Psoas muscle (tissue), 8 donors: ENCODE data around the gene PSRC1. TPM values are rescaled to one million over a fixed set of nuclear protein-coding genes. Genes with fewer than 3 reads are reported as not detected.

Experiments
- ATAC-seq, 4 donors: fragments of 200-7000 bp; cut with Tn5 transposase; one replicate each; pipeline ENCODE4 v1.9.1; 2020; ENCODE audit warnings: moderate library complexity in 3 of 4, mild to moderate bottlenecking in 2 of 4
- DNase-seq, 2 donors: peaks; one replicate each; pipeline ENCODE4 v3.0.0-alpha.2; 2020
- H3K27ac ChIP-seq: fragments of 200-600 bp; one replicate; pipeline ENCODE4 v1.8.0; 2022
- H3K27me3 ChIP-seq, 3 donors: fragments of 200-600 bp in 1 of 3; one replicate each; pipeline versions ENCODE4 v1.6.1 to v1.8.0; 2013 to 2022; ENCODE audit warnings: low read length in 2 of 3, mild to moderate bottlenecking in 2 of 3, moderate library complexity in 1 of 3; ENCODE audit not compliant: insufficient read depth in 3 of 3
- H3K36me3 ChIP-seq, 2 donors: fragments of 200-600 bp in 1 of 2; one replicate each; pipeline versions ENCODE4 v1.6.1 to v1.8.0; 2013 to 2022; ENCODE audit warnings: low read depth in 1 of 2, mild to moderate bottlenecking in 1 of 2, moderate library complexity in 1 of 2; ENCODE audit not compliant: insufficient read depth in 1 of 2
- H3K4me1 ChIP-seq: fragments of 200-600 bp; one replicate; pipeline ENCODE4 v1.8.0; 2022
- H3K4me3 ChIP-seq: fragments of 200-600 bp; one replicate; pipeline ENCODE4 v1.8.0; 2022; ENCODE audit warnings: mild to moderate bottlenecking
- H3K9me3 ChIP-seq: fragments of 200-600 bp; one replicate; pipeline ENCODE4 v1.8.0; 2022
- WGBS, 3 donors: extraction: QIAGEN DNeasy Blood & Tissue Kit; methylation state at CpG; one replicate each; pipeline versions ENCODE4 v1.1.6 to v1.1.7; 2013; 5-methylcytosine and 5-hydroxymethylcytosine counted together
- intact Hi-C, 2 donors: fragments of 100-400 bp; cut with DNase I; formaldehyde crosslinking; loops; one replicate each; pipeline versions ENCODE4 v1.11.0 to v1.14.2; 2022
- polyA plus RNA-seq, 3 donors: library from polyadenylated mRNA; stranded (reverse); fragments of 200-250 nt; gene quantifications; one replicate each; pipeline ENCODE4 v1.2.3, GENCODE V29; 2013
- total RNA-seq, 4 donors: library from RNA; stranded (reverse); fragmentation: NEBNext Ultra II Directional in 2 of 4; extraction: Animal tissue kit (Norgen Biotek cat#: 25700) in 2 of 4; gene quantifications; one replicate each; pipeline versions ENCODE4 v1.2.1 to v1.2.4, GENCODE V29; 2021 to 2023
- TF ChIP-seq, protein P1 (sequence below): fragments of 200-600 bp; IDR thresholded peaks from one replicate; pipeline ENCODE4 v1.8.0; 2022; ENCODE audit warnings: antibody characterized with exemption
- donor health status: healthy with polysubstance abuse.
- donor health status: DM: no; HTN: no; CAD: no; lungs with moderate emphysema.
- donor health status: Bipolar disorder and iron deficiency.
- donor health status: healthy.
- donor health status: DM: yes; HTN: yes; CAD: no.
- donor health status: DM: no; HTN: no; CAD: no.
- donor health status: DM: no; HTN: no; CAD: no.
- donor health status: DM: yes; HTN: yes; CAD: no.

The PSRC1 gene
- total and polyA plus RNA-seq, 7 donors: 0.14 to 2.0 (median 0.60) TPM

- Histone ChIP-seq H3K27ac (no peak overlapping the region), H3K9me3 (no peaks in the 10 kb centered on the region), H3K4me3 (no peak overlapping the region), H3K27me3 (no peaks in the 10 kb centered on the region), H3K4me1 (no peaks in the 10 kb centered on the region), H3K36me3 (peaks cover 0 to 22% of the 10 kb centered on the region in 2 donors)
- intact Hi-C loops: no loop called here
- WGBS, 3 donors: 84 to 88% (median 86%) methylated on average over 30 of the region's 30 CpGs
- peak in 1 of 2 donors; percentile 53 for DNase-seq
- ATAC-seq: no peak
- TF ChIP-seq, protein P1, sequence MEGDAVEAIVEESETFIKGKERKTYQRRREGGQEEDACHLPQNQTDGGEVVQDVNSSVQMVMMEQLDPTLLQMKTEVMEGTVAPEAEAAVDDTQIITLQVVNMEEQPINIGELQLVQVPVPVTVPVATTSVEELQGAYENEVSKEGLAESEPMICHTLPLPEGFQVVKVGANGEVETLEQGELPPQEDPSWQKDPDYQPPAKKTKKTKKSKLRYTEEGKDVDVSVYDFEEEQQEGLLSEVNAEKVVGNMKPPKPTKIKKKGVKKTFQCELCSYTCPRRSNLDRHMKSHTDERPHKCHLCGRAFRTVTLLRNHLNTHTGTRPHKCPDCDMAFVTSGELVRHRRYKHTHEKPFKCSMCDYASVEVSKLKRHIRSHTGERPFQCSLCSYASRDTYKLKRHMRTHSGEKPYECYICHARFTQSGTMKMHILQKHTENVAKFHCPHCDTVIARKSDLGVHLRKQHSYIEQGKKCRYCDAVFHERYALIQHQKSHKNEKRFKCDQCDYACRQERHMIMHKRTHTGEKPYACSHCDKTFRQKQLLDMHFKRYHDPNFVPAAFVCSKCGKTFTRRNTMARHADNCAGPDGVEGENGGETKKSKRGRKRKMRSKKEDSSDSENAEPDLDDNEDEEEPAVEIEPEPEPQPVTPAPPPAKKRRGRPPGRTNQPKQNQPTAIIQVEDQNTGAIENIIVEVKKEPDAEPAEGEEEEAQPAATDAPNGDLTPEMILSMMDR: no peak
Observed at GRCh38 chr1:109273570-109274288, 9.2 kb downstream of the PSRC1 start.

DNA sequence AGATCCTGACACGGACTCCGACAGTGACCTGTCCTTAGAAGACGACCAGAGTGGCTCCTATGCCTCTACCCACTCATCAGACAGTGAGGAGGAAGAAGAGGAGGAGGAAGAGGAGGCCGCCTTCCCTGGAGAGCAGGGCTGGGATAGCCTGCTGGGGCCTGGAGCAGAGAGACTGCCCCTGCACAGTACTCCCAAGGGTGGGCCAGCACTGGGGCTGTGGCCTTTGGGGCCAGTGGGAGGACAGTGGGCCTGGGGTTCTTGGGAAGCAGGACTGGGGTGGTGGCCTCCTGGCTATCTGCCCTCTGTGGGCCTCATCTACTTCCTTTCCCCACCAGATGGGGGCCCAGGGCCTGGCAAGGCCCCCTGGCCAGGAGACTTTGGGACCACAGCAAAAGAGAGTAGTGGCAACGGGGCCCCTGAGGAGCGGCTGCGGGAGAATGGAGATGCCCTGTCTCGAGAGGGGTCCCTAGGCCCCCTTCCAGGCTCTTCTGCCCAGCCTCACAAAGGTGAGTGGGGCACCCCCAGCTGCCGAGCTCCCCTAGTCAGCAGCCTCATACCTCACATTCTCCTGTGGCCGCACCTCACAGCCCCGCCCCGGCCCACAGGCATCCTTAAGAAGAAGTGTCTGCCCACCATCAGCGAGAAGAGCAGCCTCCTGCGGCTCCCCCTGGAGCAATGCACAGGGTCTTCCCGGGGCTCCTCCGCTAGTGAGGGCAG is 10.0 kb downstream of the PSRC1 start:
- no peaks in the 10 kb centered on the region for H3K9me3 ChIP-seq
- peaks cover 0 to 22% of the 10 kb centered on the region in 2 donors for H3K36me3 ChIP-seq
- H3K27ac ChIP-seq: no peak overlapping the region
- intact Hi-C loops: no loop called here
- no peaks in the 10 kb centered on the region for H3K4me1 ChIP-seq
- no peak overlapping the region for H3K4me3 ChIP-seq
- DNase-seq (peak in 1 of 2 donors; percentile 42), ATAC-seq (no peak)
- no peaks in the 10 kb centered on the region for H3K27me3 ChIP-seq
- TF ChIP-seq, protein P1: no peak
- WGBS, 3 donors: 82 to 90% (median 84%) methylated on average over 16 of the region's 16 CpGs

- DNase-seq: peak in 1 of 2 donors; percentile 58
- Histone ChIP-seq H3K27ac (no peak overlapping the region), H3K4me3 (no peak overlapping the region), H3K36me3 (peaks cover 0 to 22% of the 10 kb centered on the region in 2 donors), H3K4me1 (no peaks in the 10 kb centered on the region), H3K9me3 (no peaks in the 10 kb centered on the region), H3K27me3 (no peaks in the 10 kb centered on the region)
- intact Hi-C loops: no loop called here
- ATAC-seq: no peak
- TF ChIP-seq, protein P1: no peak
- 67 to 78% (median 67%) methylated on average over 13 of the region's 13 CpGs for WGBS, 3 donors
Observed at GRCh38 chr1:109272021-109272799, 10.7 kb downstream of the PSRC1 start.

- H3K4me1 ChIP-seq: no peaks in the 10 kb centered on the region
- no peaks in the 10 kb centered on the region for H3K9me3 ChIP-seq
- no peak overlapping the region for H3K27ac ChIP-seq
- whole genome bisulfite sequencing, 3 donors: 80 to 89% (median 86%) methylated on average over 6 of the region's 6 CpGs
- intact Hi-C loops: no loop called here
- no peaks in the 10 kb centered on the region for H3K27me3 ChIP-seq
- DNase-seq (peak in 1 of 2 donors; percentile 39), ATAC-seq (no peak)
- TF ChIP-seq, protein P1: no peak
- no peak overlapping the region for H3K4me3 ChIP-seq
- H3K36me3 ChIP-seq: peaks cover 0 to 22% of the 10 kb centered on the region in 2 donors
Observed at GRCh38 chr1:109271458-109271857, 11.5 kb downstream of the PSRC1 start.
